ENCODE measurements around the gene FAM43B.
A peak's percentile ranks its signal among the peaks of the same experiment; 100 is the strongest.
"Not testable (repeated sequence)": the region's sequence is repeated elsewhere in the genome, so short reads cannot be mapped to it uniquely, and the experiment has no call there.

The FAM43B gene

DNA sequence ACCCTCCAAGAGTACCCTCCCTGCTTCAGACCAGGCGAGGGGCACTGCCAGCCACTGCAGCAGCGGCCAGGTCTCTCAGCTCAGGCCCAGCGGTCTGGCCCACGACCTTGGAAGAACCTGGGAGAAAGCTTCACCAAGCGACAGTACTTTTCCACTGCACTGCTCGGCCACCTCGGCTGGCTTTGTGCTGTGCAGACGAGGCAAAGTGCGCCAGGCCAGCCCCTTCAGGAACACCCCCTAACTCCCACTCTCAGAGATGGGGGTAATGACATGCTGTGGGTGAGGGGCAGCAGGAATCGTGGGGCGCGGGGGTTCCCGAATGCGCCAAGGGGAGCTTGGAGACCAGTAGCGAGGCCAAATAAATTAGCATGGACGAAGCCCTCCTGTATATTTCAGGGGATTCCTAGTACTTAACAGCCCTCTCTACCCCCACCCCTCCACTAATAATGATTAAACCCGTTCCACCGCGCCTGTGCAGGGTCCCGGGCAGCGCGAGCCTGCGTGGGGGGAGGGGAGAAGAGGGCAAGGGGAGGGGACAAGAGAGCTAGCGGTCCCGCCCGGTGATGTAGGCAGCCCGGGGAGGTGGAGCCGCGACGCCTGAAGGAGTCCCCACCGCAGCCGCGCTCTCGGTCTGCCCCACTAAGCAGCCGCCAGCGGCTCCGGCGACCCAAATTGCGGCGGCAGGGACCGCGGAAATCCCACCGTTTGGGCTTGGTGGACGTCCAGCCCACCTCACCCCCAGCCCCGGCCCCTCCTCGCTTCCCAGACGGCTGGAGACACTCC lies at the start of gene FAM43B:
TSS of gene FAM43B (plus strand) at position 629 of the 783 bp plus-strand sequence. CDS start 401 bp downstream, outside the sequence.
- no peak for DNase-seq

GRCh38 chr1:20505488-20505887 lies 46.9 kb upstream of the FAM43B start:
- no peak for DNase-seq

DNA sequence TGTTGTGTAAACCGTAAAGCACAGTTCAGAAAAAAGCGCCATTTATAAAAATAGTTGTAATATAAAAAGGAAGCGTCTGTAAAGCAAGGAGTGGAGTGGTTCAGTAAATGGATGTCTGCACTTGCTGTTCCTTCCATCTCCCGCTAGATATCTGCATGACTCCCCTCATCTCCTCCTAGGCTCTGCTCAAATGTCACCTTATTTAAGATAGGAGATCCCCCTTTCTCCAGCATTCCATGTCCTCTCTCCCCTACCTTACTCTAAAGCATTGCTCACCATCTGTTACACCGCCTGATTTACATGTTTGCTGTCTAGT lies 45.2 kb upstream of the FAM43B start:
- DNase-seq: no peak

GRCh38 chr1:20507564-20508410 lies 44.6 kb upstream of the FAM43B start, which contains the start of gene MUL1:
MUL1 (minus strand) TSS chr1:20508151; CDS start chr1:20508024, 127 bp downstream.
- DNase-seq: peak; percentile 92

- no peak for DNase-seq
Measured at GRCh38 chr1:20508411-20508771, 44.0 kb upstream of the FAM43B start.

DNA sequence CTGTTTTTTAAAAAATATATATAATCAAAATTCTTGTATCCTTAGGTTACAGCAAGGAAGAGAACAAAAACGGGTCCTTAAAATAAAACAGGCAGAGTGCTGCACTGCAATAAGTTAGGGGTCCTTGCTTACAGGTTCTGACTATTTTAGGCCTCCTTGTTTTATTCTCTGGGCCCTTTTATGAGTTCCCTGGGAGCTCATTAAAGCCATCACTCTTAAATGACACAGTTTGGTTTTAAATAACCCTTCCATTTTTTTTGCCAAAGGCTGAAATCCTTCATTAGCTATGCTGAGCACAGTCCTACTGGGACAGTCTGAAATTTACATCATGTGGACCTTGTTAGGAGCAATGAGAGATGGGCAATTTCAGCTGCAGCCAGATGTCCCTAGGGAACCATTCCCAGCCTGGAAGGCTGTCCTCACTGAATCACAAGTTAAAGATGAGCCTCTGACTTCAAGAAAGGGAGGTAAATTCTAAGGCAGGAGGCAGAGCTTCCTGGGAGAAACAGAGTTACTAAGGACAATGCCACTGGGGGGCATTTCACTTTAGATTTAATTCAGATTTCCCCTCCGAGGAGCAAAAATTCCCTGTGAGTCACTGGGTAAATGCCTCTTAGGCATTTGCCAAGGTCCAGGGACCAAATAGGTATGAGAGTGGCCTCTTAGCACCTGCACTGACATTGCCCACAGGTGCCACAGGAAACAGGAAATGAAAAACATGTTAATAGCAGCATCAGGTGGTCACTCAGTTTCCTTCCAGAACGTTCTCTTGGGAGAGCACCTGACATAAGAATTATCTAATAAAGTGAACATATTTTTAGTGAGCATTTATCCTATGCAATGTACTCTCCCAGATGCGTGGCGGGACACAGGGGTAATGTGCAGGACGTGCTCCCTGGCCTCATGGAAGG lies 40.6 kb upstream of the FAM43B start:
- no peak for DNase-seq

DNA sequence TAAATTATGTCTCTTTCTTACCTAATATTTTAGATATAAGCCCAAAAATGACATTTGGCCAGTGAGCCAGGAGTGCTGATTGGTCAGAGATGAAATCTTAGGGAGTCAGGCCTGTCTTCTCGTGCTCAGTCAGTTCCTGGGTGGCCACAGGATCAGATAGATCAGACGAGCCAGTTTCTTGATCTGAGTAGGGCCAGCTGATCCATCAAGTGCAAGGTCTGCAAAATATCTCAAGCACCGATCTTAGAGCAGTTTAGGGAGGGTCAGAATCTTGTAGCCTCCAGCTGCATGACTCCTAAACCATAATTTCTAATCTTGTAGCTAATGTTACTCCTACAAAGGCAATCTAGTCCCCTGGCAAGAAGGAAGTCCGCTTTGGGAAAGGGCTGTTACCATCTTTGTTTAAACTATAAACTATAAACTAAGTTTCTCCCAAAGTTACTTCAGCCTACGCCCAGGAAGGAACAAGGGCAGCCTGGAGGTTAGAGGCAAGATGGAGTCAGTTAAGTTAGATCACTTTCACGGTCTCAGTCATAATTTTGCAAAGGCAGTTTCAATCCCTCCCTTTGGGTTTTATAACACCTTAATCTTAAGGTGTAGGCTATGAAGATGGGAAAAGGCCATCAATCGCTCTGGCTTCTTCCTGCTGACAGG lies 32.6 kb upstream of the FAM43B start:
- not testable (repeated sequence) for DNase-seq

DNA sequence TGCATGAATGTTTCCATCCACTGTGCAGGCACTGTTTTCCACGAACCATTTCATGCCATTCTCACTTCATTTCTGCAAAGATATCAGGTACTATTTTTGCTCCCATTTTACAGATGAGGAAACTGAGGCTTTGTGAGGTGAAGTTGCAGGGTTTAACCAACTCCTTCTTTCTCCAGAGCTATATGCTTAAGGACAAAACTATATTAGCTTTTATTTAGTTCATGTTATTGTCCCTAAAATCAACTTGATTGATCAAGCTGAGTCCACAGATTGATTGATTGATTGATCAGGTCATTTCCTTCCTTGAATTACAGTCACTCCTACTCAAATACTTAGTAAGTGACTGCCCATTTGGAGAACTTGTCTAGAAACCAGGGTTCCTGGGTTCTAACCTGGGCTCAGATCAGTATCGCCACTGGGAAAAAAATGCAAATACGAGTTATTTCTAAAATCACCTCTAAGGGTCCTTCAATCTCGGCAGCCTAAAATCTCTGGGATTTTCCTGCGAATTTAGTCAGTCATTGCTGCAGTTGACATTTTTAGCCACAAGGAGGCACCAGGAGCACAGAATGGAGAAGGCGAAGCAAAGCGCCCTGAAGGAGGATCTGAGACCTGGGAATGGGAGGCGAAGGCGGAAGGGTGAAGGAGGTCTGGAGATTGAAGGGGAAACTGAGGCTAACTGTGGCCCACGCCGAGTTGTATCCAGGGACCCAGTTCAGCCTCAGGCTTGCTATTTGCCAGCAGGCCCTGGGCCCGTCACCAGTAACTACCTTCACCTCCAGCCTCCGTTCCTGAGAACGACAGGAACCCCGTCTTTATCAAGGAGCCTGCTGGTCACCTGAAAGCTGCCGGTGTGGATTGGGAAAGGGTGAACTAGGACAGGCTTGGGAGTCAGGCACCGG lies 30.2 kb upstream of the FAM43B start:
- DNase-seq: peak; percentile 57

GRCh38 chr1:20526267-20526666 lies 26.1 kb upstream of the FAM43B start:
- DNase-seq: no peak

GRCh38 chr1:20528221-20528620 lies 24.2 kb upstream of the FAM43B start:
- DNase-seq: no peak

DNA sequence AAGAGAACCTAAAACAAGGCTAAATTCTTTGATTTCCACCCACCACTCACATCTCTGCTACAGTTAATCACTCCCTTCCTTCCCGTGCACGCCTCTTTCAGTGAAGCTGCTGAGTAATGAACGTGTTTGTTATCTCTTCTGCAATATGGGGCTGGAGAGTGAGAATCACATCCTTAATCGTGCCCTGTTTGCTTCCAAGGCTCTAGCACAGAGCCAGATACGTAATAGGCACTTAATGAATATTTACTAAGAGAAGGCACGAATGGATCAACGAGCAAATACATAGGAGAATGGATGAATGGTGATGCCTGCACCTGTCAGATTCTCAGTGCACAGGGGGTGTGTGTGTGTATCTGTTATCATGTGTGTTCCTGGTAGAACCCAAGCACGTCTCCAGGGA lies 22.1 kb upstream of the FAM43B start:
- no peak for DNase-seq

- no peak for DNase-seq
Measured at GRCh38 chr1:20530901-20531300, 21.5 kb upstream of the FAM43B start.

GRCh38 chr1:20533635-20534034 lies 18.7 kb upstream of the FAM43B start:
- DNase-seq: no peak

DNA sequence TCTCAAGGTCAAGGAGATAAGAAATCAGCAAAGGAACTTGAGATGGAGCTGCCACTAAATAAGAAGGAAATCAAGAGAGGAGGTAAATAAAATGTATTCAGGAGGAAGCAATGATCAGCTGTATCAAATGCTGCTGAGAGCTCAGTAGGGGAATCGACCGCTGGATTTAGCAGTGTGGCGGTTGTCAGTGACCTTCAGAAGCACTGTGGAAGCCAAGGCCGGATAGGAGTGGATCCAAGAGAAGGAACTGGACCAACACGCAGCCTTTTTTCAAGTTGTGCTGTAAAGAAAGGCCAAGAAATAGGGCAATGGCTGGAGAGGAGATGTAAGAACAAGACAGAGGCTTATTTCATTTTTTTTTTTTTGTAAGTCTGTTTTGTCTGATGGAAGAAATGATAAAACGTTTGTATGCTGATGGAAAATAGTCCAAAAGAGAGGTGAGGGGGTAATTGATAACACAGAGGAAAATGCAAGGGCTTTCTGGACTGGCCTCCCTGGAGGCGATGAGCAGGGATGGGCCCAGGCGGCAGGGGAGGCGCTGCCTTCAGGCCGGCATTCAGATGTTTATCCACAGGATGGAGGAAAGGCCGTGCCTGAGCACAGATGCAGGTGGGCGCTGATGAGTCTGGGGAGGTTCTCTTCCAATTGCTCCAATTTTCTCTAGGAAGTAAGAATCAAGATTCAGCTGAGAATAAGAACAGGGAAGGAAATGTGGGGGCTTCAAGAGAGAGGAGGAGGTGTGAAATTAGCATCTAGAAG lies 17.5 kb upstream of the FAM43B start:
- no peak for DNase-seq

- no peak for DNase-seq
Measured at GRCh38 chr1:20538227-20538626, 14.1 kb upstream of the FAM43B start.

DNA sequence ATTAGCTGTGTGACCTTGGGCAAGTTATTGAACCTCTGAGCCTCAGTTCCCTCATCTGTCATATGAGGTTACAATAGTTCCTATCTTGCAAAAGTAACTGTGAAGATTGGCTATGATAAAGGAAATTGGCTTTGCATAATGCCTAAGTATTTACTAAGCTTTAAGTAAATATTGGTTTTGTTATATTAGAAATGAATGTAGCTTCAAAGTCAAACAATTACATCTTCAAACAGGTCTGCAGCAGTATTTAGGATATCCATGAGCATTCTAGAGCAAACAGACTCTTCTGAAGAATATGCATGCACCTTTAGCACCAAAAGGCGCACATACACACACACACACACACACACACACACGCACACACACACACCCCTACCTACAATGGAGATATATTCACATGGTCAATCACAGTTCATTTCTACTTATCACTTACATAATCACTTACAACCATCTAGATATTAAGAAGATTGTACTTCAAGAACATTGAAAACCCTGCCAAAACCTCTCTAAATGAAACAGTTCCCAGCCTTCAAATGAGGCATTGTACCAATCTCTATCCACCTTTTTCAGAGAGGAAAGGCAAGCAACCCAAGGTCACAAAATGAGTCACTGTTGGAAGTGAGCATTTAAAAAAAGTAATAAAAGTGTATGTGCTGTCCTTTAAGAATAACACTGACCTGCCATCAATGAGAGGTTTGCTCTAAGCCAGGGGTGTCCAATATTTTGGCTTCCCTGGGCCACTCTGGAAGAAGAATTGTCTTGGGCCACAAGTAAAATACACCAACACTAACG lies 13.4 kb upstream of the FAM43B start:
- no peak for DNase-seq

DNA sequence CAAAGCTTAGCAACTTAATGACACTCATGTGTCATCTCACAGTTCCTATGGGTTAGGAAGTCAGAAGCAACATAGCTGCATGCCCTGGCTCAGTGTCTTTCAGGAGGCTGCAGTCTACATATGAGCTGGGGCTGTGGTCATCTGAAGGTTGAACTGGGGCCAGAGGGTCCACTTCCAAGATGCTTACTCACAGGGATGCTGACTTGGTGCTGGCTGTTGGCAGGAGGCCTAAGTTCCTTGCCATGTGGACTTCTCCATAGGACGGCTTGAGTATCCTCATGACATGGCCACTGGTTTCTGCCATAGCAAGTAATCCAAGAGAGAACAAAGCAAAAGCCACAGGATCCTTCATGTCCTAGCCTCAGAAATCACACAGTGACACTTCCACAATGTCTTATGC lies 12.1 kb upstream of the FAM43B start:
- no peak for DNase-seq

DNA sequence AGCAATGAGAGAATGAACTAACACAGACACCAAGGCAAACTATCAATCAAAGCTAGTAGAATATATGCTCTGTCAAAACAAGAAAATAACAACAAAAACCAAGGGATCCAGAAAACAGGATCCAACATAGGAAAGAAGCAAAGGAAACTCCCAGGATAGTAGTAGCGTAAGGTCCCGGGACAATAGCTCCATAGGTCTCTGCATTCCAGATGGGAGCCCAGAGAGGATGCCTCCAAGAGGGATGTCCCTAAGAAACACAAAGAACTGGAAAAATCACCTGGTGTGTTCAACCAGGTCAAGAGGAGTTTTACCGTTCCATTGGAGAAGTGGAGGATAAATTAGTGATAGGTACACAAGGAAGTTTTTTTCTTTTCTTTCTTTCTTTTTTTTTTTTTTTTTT lies 5.7 kb upstream of the FAM43B start:
- no peak for DNase-seq

DNA sequence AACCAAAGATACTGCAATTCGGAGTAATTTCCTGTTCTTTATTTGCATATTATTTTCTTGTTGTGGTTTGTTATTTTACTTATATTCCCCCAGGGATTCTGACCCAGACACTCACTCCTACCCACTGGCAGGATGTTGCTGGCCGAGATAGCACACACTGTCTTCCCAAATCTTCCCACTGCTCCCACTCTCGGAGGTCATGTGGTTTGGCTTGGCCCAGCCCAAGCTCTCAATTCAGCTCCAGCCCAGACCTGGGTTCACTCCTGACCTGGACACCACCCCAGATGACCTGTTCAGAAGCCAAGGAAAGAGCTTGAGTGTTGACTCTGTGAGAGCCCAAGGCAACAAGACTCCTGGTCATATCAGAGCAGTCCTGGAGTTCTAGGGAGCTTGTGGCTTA lies 1.2 kb upstream of the FAM43B start:
- DNase-seq: no peak
